GM12873 (cell line): ENCODE data around the gene PTCHD4.

Source experiments
- TF ChIP-seq, protein P1 (sequence below): IDR thresholded peaks from 2 replicates; pipeline ENCODE4 v1.5.1; 2012; ENCODE audit warnings: low read depth, mild to moderate bottlenecking, moderate library complexity, low read length, control low read depth; ENCODE audit not compliant: insufficient read depth; ENCODE audit errors: missing control alignments

The PTCHD4 gene

DNA sequence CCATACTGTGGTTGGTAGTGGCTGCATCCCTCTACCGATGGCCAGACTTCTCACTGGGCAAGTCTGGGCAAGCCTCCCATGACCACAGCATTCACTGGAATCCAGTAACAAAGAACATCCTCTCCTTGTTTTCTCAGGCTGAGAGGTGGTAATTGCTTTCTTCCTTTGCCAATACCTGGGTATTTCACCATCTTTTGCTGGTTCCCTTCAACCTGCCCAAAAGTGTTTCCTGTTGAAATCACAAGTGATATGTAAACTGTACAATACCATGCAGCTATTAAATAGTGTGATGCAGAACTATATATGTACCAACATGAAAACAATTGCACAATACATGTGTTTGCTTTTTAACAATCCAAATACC, at the start of gene PTCHD4:
Gene PTCHD4, minus strand, starts transcription at position 55 of the 364 bp plus-strand sequence. CDS start 42,240 bp downstream, outside the sequence.
- TF ChIP-seq, protein P1, sequence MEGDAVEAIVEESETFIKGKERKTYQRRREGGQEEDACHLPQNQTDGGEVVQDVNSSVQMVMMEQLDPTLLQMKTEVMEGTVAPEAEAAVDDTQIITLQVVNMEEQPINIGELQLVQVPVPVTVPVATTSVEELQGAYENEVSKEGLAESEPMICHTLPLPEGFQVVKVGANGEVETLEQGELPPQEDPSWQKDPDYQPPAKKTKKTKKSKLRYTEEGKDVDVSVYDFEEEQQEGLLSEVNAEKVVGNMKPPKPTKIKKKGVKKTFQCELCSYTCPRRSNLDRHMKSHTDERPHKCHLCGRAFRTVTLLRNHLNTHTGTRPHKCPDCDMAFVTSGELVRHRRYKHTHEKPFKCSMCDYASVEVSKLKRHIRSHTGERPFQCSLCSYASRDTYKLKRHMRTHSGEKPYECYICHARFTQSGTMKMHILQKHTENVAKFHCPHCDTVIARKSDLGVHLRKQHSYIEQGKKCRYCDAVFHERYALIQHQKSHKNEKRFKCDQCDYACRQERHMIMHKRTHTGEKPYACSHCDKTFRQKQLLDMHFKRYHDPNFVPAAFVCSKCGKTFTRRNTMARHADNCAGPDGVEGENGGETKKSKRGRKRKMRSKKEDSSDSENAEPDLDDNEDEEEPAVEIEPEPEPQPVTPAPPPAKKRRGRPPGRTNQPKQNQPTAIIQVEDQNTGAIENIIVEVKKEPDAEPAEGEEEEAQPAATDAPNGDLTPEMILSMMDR = no peak

DNA sequence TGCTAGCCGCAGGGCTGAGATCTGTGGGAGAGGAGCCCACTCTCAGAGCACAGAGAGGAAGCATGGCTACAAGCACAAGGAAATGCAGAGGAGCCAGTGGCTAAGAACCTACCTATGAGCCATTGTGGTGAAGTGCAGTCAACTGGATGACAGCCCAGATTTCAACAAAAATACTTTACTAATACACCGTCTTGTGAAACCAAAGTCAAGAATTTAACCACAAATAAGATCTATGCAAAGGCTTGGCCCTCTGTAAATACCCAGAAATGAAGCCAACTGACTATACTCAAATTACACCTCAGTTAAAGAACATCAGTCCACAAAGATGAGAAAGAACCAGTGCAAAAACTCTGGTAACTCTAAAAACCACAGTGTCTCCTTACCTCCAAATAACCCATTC, 40.1 kb upstream of the PTCHD4 start:
- TF ChIP-seq, protein P1 = no peak

DNA sequence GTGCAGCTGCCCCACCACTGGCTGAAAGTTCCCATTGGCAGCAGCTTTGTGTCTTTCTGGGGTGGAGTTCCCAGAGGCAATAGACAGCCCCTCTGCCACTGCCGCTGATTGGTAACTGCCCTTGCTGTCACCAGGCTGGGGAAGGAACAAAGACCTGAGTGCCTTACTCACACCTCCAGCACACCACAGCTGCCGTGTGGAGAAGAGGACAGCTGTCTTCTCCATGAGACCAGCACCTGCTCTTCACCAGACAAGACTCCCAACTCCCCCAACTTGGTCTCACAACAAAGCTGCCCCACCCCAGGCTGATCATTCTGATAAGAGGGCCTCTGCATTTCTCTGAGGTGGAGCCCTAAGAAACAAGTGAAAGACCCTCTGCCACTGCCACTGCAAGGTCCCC, 39.7 kb upstream of the PTCHD4 start:
- TF ChIP-seq, protein P1 = no peak

DNA sequence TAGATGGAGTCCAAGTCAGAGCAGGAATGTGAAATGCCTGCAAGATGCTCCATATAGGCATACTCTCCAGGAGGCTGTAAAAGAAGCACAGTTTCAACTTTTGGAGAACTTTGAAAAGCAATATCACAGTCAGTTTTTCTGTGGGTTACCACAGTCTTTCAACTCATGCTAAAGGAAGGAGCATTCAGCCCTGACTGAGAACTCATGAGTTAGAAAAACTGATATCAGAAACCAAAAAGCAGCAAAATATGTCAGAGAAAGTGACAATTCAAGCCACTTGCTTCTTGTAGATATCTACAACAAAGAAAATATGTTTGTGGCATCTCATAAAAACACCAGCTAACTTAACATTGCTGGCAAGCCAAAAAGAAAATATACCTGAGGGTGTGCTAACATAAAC, 36.1 kb upstream of the PTCHD4 start:
- TF ChIP-seq, protein P1 = no peak

DNA sequence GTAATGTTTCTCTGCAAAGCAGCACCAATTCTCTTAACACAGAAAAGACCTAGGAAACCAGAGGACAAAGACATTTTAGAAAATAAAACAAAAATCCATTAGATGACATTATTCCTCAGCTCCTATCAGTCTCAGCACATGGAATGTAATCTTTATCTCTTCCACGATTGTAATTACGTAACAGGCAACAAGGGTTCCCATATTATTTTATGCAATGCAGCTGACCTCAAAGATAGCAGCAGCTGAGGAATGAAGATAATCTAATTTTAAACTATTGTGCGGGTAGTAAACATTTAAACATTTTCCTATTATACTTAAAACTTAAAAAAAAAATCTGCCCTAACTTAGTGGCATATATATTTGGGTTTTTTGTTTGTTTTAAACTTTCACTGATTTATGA, 33.0 kb upstream of the PTCHD4 start:
- TF ChIP-seq, protein P1 = no peak

DNA sequence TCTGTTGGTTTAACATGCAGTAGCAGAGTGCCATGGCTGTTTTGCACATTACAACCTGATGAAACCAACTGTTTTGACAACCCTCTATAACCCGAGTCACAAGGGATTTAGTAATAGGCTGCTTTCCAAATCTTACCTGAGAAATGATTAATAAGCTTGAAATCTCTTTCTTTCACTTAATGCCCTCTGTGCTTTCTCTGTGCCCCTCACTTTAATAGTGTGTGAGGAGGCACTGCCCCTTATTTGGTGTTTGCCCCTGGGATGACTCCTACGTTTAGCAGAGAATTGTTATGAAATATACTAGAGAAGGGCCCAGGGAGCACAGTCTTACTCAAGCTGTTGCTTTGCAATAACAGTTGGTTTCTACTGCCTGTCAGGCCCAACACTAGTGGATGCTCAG, 31.0 kb upstream of the PTCHD4 start:
- TF ChIP-seq, protein P1 = no peak

DNA sequence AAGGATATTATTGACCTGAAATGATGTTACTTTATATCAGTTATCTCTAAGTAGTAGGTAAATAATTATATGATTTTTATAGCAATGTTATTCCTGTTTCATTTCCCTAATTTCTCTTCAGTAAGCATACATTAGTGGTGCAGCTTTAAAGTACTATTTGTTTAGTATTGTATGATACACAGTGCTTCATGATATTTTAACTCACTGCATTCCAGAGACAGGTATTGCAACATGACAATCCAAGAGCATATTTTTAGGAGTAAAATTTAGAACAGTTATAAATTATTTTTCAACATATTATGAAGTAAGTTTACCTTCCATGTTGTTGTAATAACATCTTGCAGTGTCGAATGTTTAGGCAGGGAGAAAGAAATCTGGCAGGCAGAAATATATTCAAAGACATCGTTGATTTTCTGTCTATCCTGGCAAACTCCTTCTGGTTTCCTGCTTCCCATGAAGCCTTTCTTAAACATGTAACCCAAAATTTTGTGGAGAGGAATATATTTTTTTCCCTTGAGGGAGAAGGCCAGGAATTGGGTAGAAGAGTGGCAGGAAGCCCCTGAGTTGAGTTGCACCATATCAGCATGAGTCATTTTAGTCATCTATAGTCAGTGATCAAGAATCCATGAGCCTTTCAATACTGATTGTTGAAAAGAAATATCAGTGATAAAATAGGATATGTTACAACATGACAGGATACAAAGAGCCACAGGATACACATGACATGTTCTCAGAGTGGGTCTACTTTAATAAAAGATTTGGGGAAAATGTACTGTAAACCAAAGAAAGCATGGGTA, 29.0 kb upstream of the PTCHD4 start:
- TF ChIP-seq, protein P1 = no peak

DNA sequence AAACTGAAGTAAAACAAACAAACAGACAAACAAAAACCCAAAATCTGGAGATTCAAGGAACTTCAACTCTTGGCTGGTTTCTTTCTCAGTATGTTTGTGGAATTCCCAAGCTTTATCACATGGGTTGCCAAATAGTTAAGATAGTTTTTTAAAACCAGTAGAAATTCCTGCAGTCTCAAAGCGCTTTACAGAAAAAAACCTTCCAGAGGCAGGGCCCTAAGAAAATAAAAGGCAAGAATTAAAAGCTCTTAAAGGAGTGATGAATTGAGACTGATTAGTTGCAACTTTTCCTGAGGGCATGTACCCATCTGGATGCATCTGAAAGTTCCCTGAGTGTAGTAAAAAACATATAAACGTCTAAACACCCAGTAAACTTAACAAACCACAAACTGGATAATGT, 25.9 kb upstream of the PTCHD4 start:
- TF ChIP-seq, protein P1 = no peak
